ENCODE measurements around the gene DOC2A. TPM values are rescaled to one million over a fixed set of nuclear protein-coding genes. Genes with fewer than 3 reads are reported as not detected.
"Not testable (repeated sequence)": the region's sequence is repeated elsewhere in the genome, so short reads cannot be mapped to it uniquely, and the experiment has no call there.

DOC2A gene
- total RNA-seq, 1 donor from 2014 or later = not detected

- FAIRE-seq = no peak
- DNase-seq (ENCODE audit: low read depth) = no peak
- TF ChIP-seq CTCF (IDR thresholded peaks at IDR 0.05; ENCODE audit: insufficient read depth, low read length, severe bottlenecking) = no peak
- Histone ChIP-seq H3K27me3 (ENCODE audit: control insufficient read depth, insufficient read depth, low read length) (no peaks in the 10 kb centered on the region), H3K36me3 (ENCODE audit: control insufficient read depth, insufficient read depth, low read length) (no peaks in the 10 kb centered on the region), H3K4me3 (ENCODE audit: low read depth, low read length) (no peak overlapping the region)
Measured at GRCh38 chr16:30017277-30017656, 6.4 kb upstream of the DOC2A start.

- Histone ChIP-seq H3K27me3 (ENCODE audit: control insufficient read depth, insufficient read depth, low read length) (no peaks in the 10 kb centered on the region), H3K36me3 (ENCODE audit: control insufficient read depth, insufficient read depth, low read length) (no peaks in the 10 kb centered on the region), H3K4me3 (ENCODE audit: low read depth, low read length) (no peak overlapping the region)
- no peak for TF ChIP-seq CTCF (IDR thresholded peaks at IDR 0.05; ENCODE audit: insufficient read depth, low read length, severe bottlenecking)
- DNase-seq (ENCODE audit: low read depth) (no peak), FAIRE-seq (no peak)
Measured at GRCh38 chr16:30016555-30017276, 5.9 kb upstream of the DOC2A start.

GRCh38 chr16:30015450-30015849 is 4.6 kb upstream of the DOC2A start:
- DNase-seq (ENCODE audit: low read depth); H3K27me3 ChIP-seq (ENCODE audit: control insufficient read depth, insufficient read depth, low read length); FAIRE-seq; H3K4me3 ChIP-seq (ENCODE audit: low read depth, low read length); H3K36me3 ChIP-seq (ENCODE audit: control insufficient read depth, insufficient read depth, low read length): not testable (repeated sequence)

GRCh38 chr16:30012598-30012997 is 1.8 kb upstream of the DOC2A start:
- not testable (repeated sequence) for FAIRE-seq; H3K36me3 ChIP-seq (ENCODE audit: control insufficient read depth, insufficient read depth, low read length); DNase-seq (ENCODE audit: low read depth); H3K4me3 ChIP-seq (ENCODE audit: low read depth, low read length)
- peaks cover 15% of the 10 kb centered on the region for H3K27me3 ChIP-seq (ENCODE audit: control insufficient read depth, insufficient read depth, low read length)

GRCh38 chr16:30011714-30012504 is 1.1 kb upstream of the DOC2A start:
- FAIRE-seq (no peak), DNase-seq (ENCODE audit: low read depth) (no peak)
- no peak overlapping the region for H3K4me3 ChIP-seq (ENCODE audit: low read depth, low read length)
- TF ChIP-seq CTCF (IDR thresholded peaks at IDR 0.05; ENCODE audit: insufficient read depth, low read length, severe bottlenecking) = no peak
- no peaks in the 10 kb centered on the region for H3K36me3 ChIP-seq (ENCODE audit: control insufficient read depth, insufficient read depth, low read length)
- H3K27me3 ChIP-seq (ENCODE audit: control insufficient read depth, insufficient read depth, low read length) = peaks cover 15% of the 10 kb centered on the region

- DNase-seq (ENCODE audit: low read depth) (no peak), FAIRE-seq (no peak)
- TF ChIP-seq CTCF (IDR thresholded peaks at IDR 0.05; ENCODE audit: insufficient read depth, low read length, severe bottlenecking) = no peak
- Histone ChIP-seq H3K36me3 (ENCODE audit: control insufficient read depth, insufficient read depth, low read length) (no peaks in the 10 kb centered on the region), H3K4me3 (ENCODE audit: low read depth, low read length) (no peak overlapping the region), H3K27me3 (ENCODE audit: control insufficient read depth, insufficient read depth, low read length) (peaks cover 15% of the 10 kb centered on the region)
Measured at GRCh38 chr16:30009990-30010843, 610 bp downstream of the DOC2A start.
